Spleen (tissue), 11 donors: ENCODE data around the gene CNPPD1. TPM values are rescaled to one million over a fixed set of nuclear protein-coding genes. Genes with fewer than 3 reads are reported as not detected.

Experiments
- DNase-seq: peaks from one replicate; pipeline ENCODE4 v3.0.0-alpha.2; 2020
- H3K27ac ChIP-seq, 8 donors: fragments of 200-600 bp; sonication (generic) in 7 of 8; 1 replicate in 4 of 8; 2 replicates in 4 of 8; pipeline versions ENCODE4 v1.5.0 to v1.8.0; 2016 to 2021; ENCODE audit warnings: inconsistent platforms in 4 of 8, mild to moderate bottlenecking in 4 of 8, moderate library complexity in 1 of 8
- H3K27me3 ChIP-seq, 7 donors: fragments of 200-600 bp; sonication (generic) in 6 of 7; replicated peaks in 1 of 7; 1 replicate in 4 of 7; 2 replicates in 3 of 7; pipeline versions ENCODE4 v1.5.0 to v1.8.0; 2016 to 2021; ENCODE audit warnings: inconsistent platforms in 3 of 7, mild to moderate bottlenecking in 1 of 7
- H3K36me3 ChIP-seq, 6 donors: fragments of 200-600 bp; sonication (generic) in 5 of 6; 1 replicate in 4 of 6; 2 replicates in 2 of 6; pipeline versions ENCODE4 v1.5.0 to v1.8.0; 2016 to 2021; ENCODE audit warnings: inconsistent platforms in 2 of 6
- H3K4me1 ChIP-seq, 6 donors: fragments of 200-600 bp; sonication (generic) in 5 of 6; 1 replicate in 3 of 6; 2 replicates in 3 of 6; pipeline versions ENCODE4 v1.5.0 to v1.8.0; 2016 to 2021; ENCODE audit warnings: inconsistent platforms in 3 of 6
- H3K4me3 ChIP-seq, 8 donors: fragments of 200-600 bp; sonication (generic) in 7 of 8; 1 replicate in 4 of 8; 2 replicates in 4 of 8; pipeline versions ENCODE4 v1.5.0 to v1.8.0; 2016 to 2021; ENCODE audit warnings: inconsistent platforms in 4 of 8, mild to moderate bottlenecking in 4 of 8, moderate library complexity in 2 of 8
- H3K9me3 ChIP-seq, 8 donors: fragments of 200-600 bp; sonication (generic) in 7 of 8; 1 replicate in 4 of 8; 2 replicates in 4 of 8; pipeline versions ENCODE4 v1.5.0 to v1.8.0; 2016 to 2021; ENCODE audit warnings: inconsistent platforms in 4 of 8
- CTCF ChIP-seq, 11 experiments: fragments of 200-600 bp in 7 of 11; fragments of 450-650 bp in 4 of 11; sonication (generic) in 4 of 11; IDR thresholded peaks in 8 of 11; conservative IDR thresholded peaks in 3 of 11; 1 replicate in 7 of 11; 2 replicates in 4 of 11; pipeline versions ENCODE4 v1.4.0 to v1.8.0; 2016 to 2021; ENCODE audit warnings: antibody characterized with exemption in 11 of 11, inconsistent platforms in 4 of 11, mild to moderate bottlenecking in 1 of 11
- POLR2A ChIP-seq, 3 donors: fragments of 450-650 bp; IDR thresholded peaks; one replicate each; pipeline ENCODE4 v1.5.1; 2017; ENCODE audit warnings: antibody characterized with exemption in 3 of 3, mild to moderate bottlenecking in 1 of 3
- POLR2AphosphoS5 ChIP-seq, 3 donors: sonication (generic); formaldehyde crosslinking; IDR thresholded peaks; one replicate each; pipeline ENCODE4 v1.5.1; 2017; ENCODE audit warnings: antibody characterized with exemption in 3 of 3
- WGBS, 5 donors: extraction: QIAGEN DNeasy Blood & Tissue Kit in 3 of 5; methylation state at CpG; one replicate each; pipeline versions ENCODE4 v1.1.5 to v1.1.7; 2013 to 2018; 5-methylcytosine and 5-hydroxymethylcytosine counted together
- intact Hi-C: fragments of 100-400 bp; cut with DNase I; formaldehyde crosslinking; loops from one replicate; pipeline ENCODE4 v1.15.0; 2023; ENCODE audit warnings: low total_unique reads
- polyA plus RNA-seq, 3 donors: library from polyadenylated mRNA; stranded (reverse); fragments of 200-250 nt; gene quantifications; one replicate each; pipeline ENCODE4 v1.2.1, GENCODE V29; 2013
- total RNA-seq, 7 donors: library from RNA; depleted of rRNA in 3 of 7; stranded (reverse); fragments of >200 nt in 3 of 7; fragmentation: NEBNext Ultra II Directional in 4 of 7; extraction: Animal tissue kit (Norgen Biotek cat#: 25700) in 4 of 7; gene quantifications; one replicate each; pipeline versions ENCODE4 v1.1.0 to v1.2.1, GENCODE V29; 2016 to 2021
- donor health status: healthy with polysubstance abuse.
- donor health status: DM: no; HTN: no; CAD: no; lungs with moderate emphysema.
- donor health status: DM: no; HTN: no; CAD: no.
- donor health status: Bipolar disorder and iron deficiency.
- donor health status: healthy.
- donor health status: DM: no; HTN: no; CAD: no.
- donor health status: DM: yes; HTN: yes; CAD: no.

The CNPPD1 gene
- total and polyA plus RNA-seq, 10 donors: 51.3 to 80.8 (median 65.2) TPM

GRCh38 chr2:219124381-219125110, 52.2 kb downstream of the CNPPD1 start:
- H3K9me3 ChIP-seq: no peaks in the 10 kb centered on the region
- H3K27ac ChIP-seq: no peak overlapping the region
- peaks cover 0 to 12% (median 0%) of the 10 kb centered on the region in 6 donors for H3K4me1 ChIP-seq
- DNase-seq: no peak
- intact Hi-C loops: no loop called here
- H3K4me3 ChIP-seq: no peak overlapping the region
- WGBS, 5 donors: 69 to 77% (median 74%) methylated on average over 4 of the region's 4 CpGs
- TF ChIP-seq POLR2A (IDR thresholded peaks at IDR 0.05): no peak
- TF ChIP-seq POLR2AphosphoS5 (IDR thresholded peaks at IDR 0.05): no peak
- no peak for TF ChIP-seq CTCF (IDR thresholded peaks at IDR 0.05 in 8 of 11, conservative IDR thresholded peaks at IDR 0.05 in 3 of 11)
- no peaks in the 10 kb centered on the region for H3K27me3 ChIP-seq
- H3K36me3 ChIP-seq: peaks cover 0 to 14% (median 0%) of the 10 kb centered on the region in 6 donors

GRCh38 chr2:219123356-219124135, 53.2 kb downstream of the CNPPD1 start:
- Histone ChIP-seq H3K4me3 (no peak overlapping the region), H3K27ac (no peak overlapping the region), H3K9me3 (no peaks in the 10 kb centered on the region), H3K27me3 (no peaks in the 10 kb centered on the region), H3K4me1 (peaks cover 0 to 12% (median 0%) of the 10 kb centered on the region in 6 donors), H3K36me3 (peaks cover 0 to 14% (median 0%) of the 10 kb centered on the region in 6 donors)
- 89 to 96% (median 92%) methylated on average over 8 of the region's 8 CpGs for WGBS, 5 donors
- no peak for DNase-seq
- TF ChIP-seq POLR2AphosphoS5 (IDR thresholded peaks at IDR 0.05): no peak
- TF ChIP-seq POLR2A (IDR thresholded peaks at IDR 0.05): no peak
- no peak for TF ChIP-seq CTCF (IDR thresholded peaks at IDR 0.05 in 8 of 11, conservative IDR thresholded peaks at IDR 0.05 in 3 of 11)
- intact Hi-C loops: no loop called here

- WGBS, 5 donors: 88 to 91% (median 91%) methylated on average over 5 of the region's 5 CpGs
- Histone ChIP-seq H3K27me3 (no peaks in the 10 kb centered on the region), H3K4me3 (no peak overlapping the region), H3K9me3 (no peaks in the 10 kb centered on the region), H3K4me1 (peaks cover 0 to 12% (median 0%) of the 10 kb centered on the region in 6 donors), H3K36me3 (peaks cover 0 to 18% (median 0%) of the 10 kb centered on the region in 6 donors), H3K27ac (no peak overlapping the region)
- no peak for TF ChIP-seq POLR2A (IDR thresholded peaks at IDR 0.05)
- intact Hi-C loops: no loop called here
- DNase-seq: no peak
Observed at GRCh38 chr2:219122202-219122980, 54.3 kb downstream of the CNPPD1 start.

Other genes with a start within 250 kb of the CNPPD1 start
- not detected for gene CDK5R2, start 217.3 kb downstream of the CNPPD1 start, total RNA-seq
- not detected for gene CDK5R2, start 217.3 kb downstream of the CNPPD1 start, polyA plus RNA-seq
- not detected for gene FEV, start 191.7 kb downstream of the CNPPD1 start, total RNA-seq
- gene FEV, start 191.7 kb downstream of the CNPPD1 start, polyA plus RNA-seq: not detected
- not detected for gene CRYBA2, start 183.5 kb downstream of the CNPPD1 start, total RNA-seq
- not detected for gene CRYBA2, start 183.5 kb downstream of the CNPPD1 start, polyA plus RNA-seq
- under 1 TPM in 1 of 7 donors, not detected in 6; 0.28 TPM for gene CFAP65, start 135.4 kb downstream of the CNPPD1 start, total RNA-seq
- not detected for gene CFAP65, start 135.4 kb downstream of the CNPPD1 start, polyA plus RNA-seq
- gene IHH, start 116.0 kb downstream of the CNPPD1 start, total RNA-seq: not detected
- gene IHH, start 116.0 kb downstream of the CNPPD1 start, polyA plus RNA-seq: under 1 TPM in 2 of 3 donors, not detected in 1; 0.06 to 0.13 TPM
- gene NHEJ1, start 16.1 kb downstream of the CNPPD1 start, total RNA-seq: 10 to 100 TPM; 13.3 to 25.9 (median 16.6) TPM
- gene NHEJ1, start 16.1 kb downstream of the CNPPD1 start, polyA plus RNA-seq: 1 to 10 TPM; 5.5 to 7.9 (median 7.8) TPM
- gene SLC23A3, start 6.9 kb downstream of the CNPPD1 start, total RNA-seq: 1 to 10 TPM; 1.5 to 5.0 (median 3.5) TPM
- gene SLC23A3, start 6.9 kb downstream of the CNPPD1 start, polyA plus RNA-seq: 1 to 10 TPM; 1.2 to 2.2 (median 1.3) TPM
- gene RETREG2, start 1.4 kb upstream of the CNPPD1 start, total RNA-seq: 100 to 1,000 TPM in 2 of 7 donors, 10 to 100 TPM in 5; 51.5 to 101 (median 76.3) TPM
- 10 to 100 TPM; 30.0 to 47.2 (median 32.8) TPM for gene RETREG2, start 1.4 kb upstream of the CNPPD1 start, polyA plus RNA-seq
- gene ZFAND2B, start 29.9 kb upstream of the CNPPD1 start, total RNA-seq: 10 to 100 TPM; 46.3 to 77.7 (median 49.8) TPM
- 10 to 100 TPM; 39.4 to 63.6 (median 55.0) TPM for gene ZFAND2B, start 29.9 kb upstream of the CNPPD1 start, polyA plus RNA-seq
- 10 to 100 TPM in 5 of 7 donors, 1 to 10 TPM in 2; 8.4 to 19.5 (median 11.4) TPM for gene ABCB6, start 42.0 kb upstream of the CNPPD1 start, total RNA-seq
- gene ABCB6, start 42.0 kb upstream of the CNPPD1 start, polyA plus RNA-seq: 10 to 100 TPM; 15.9 to 28.7 (median 28.0) TPM
- 10 to 100 TPM; 34.7 to 68.2 (median 47.2) TPM for gene ATG9A, start 52.7 kb upstream of the CNPPD1 start, total RNA-seq
- 10 to 100 TPM in 2 of 3 donors, 1 to 10 TPM in 1; 9.4 to 13.8 (median 12.6) TPM for gene ATG9A, start 52.7 kb upstream of the CNPPD1 start, polyA plus RNA-seq
- 100 to 1,000 TPM in 1 of 7 donors, 10 to 100 TPM in 6; 68.3 to 141 (median 74.0) TPM for gene ANKZF1, start 52.9 kb upstream of the CNPPD1 start, total RNA-seq
- 10 to 100 TPM; 30.5 to 70.2 (median 54.7) TPM for gene ANKZF1, start 52.9 kb upstream of the CNPPD1 start, polyA plus RNA-seq
- 1 to 10 TPM; 2.3 to 9.6 (median 8.9) TPM for gene GLB1L, start 68.5 kb upstream of the CNPPD1 start, total RNA-seq
- 1 to 10 TPM; 3.0 to 4.1 (median 3.6) TPM for gene GLB1L, start 68.5 kb upstream of the CNPPD1 start, polyA plus RNA-seq
- gene STK16, start 68.6 kb upstream of the CNPPD1 start, total RNA-seq: 10 to 100 TPM; 17.0 to 30.5 (median 22.8) TPM
- 10 to 100 TPM; 33.6 to 47.6 (median 44.2) TPM for gene STK16, start 68.6 kb upstream of the CNPPD1 start, polyA plus RNA-seq
- not detected for gene TUBA4B, start 76.3 kb upstream of the CNPPD1 start, total RNA-seq
- gene TUBA4B, start 76.3 kb upstream of the CNPPD1 start, polyA plus RNA-seq: not detected
- 100 to 1,000 TPM in 1 of 7 donors, 10 to 100 TPM in 6; 60.2 to 120 (median 73.4) TPM for gene TUBA4A, start 77.0 kb upstream of the CNPPD1 start, total RNA-seq
- gene TUBA4A, start 77.0 kb upstream of the CNPPD1 start, polyA plus RNA-seq: 10 to 100 TPM; 70.6 to 89.2 (median 73.4) TPM
- 10 to 100 TPM; 35.0 to 64.4 (median 54.0) TPM for gene DNAJB2, start 102.4 kb upstream of the CNPPD1 start, total RNA-seq
- gene DNAJB2, start 102.4 kb upstream of the CNPPD1 start, polyA plus RNA-seq: 10 to 100 TPM; 31.4 to 67.2 (median 43.2) TPM
- gene PTPRN, start 132.5 kb upstream of the CNPPD1 start, total RNA-seq: not detected
- gene PTPRN, start 132.5 kb upstream of the CNPPD1 start, polyA plus RNA-seq: under 1 TPM in 2 of 3 donors, not detected in 1; 0.06 to 0.12 TPM
- under 1 TPM in 1 of 7 donors, not detected in 6; 0.83 TPM for gene RESP18, start 155.8 kb upstream of the CNPPD1 start, total RNA-seq
- not detected for gene RESP18, start 155.8 kb upstream of the CNPPD1 start, polyA plus RNA-seq
- gene DNPEP, start 211.0 kb upstream of the CNPPD1 start, total RNA-seq: 10 to 100 TPM; 46.7 to 65.8 (median 59.2) TPM
- 10 to 100 TPM; 74.4 to 92.8 (median 91.7) TPM for gene DNPEP, start 211.0 kb upstream of the CNPPD1 start, polyA plus RNA-seq
- gene DES, start 241.5 kb upstream of the CNPPD1 start, total RNA-seq: 10 to 100 TPM in 3 of 7 donors, 1 to 10 TPM in 4; 4.3 to 18.1 (median 8.3) TPM
- 10 to 100 TPM; 10.8 to 24.7 (median 14.1) TPM for gene DES, start 241.5 kb upstream of the CNPPD1 start, polyA plus RNA-seq